Measurements from ENCODE around the gene TMEFF2. TPM values are rescaled to one million over a fixed set of nuclear protein-coding genes. Genes with fewer than 3 reads are reported as not detected.

The TMEFF2 gene
- total and polyA plus RNA-seq, 2 of the 8 experiments (the other 6 are each of a cell fraction or from before 2014, with no cell fraction given), result 0.91 to 3.7 TPM

DNA sequence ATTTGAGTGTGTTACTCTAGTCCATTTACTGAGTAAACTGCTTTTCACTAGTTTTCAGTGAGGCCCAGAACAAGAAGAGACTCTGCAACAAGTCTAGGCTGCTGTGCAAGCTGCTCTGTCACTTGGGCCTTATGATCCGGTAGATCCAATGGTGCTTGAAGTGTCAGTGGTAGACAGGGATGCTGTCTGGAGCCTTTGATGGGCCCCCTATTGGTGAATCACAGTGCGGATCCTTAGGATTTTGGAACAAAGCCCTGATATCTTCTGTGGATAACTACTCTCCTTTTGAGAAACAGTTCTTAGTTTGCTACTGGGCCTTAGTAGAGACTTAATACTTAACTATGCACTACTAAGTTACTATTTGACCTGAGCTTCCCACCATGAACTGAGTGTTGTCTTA is 150.2 kb downstream of the TMEFF2 start:
- Histone ChIP-seq H4K20me1 (replicated peaks in 1 of 2; ENCODE audit: control insufficient read depth in 1 of 2, insufficient read depth in 2 of 2, low read length in 2 of 2) (no peaks in the 10 kb centered on the region), H3K4ac (replicated peaks; ENCODE audit: insufficient read length, low read depth, low read length) (no peak overlapping the region), H3K27ac (ENCODE audit: low read depth, low read length) (no peak overlapping the region), H3K79me2 (ENCODE audit: control insufficient read depth in 1 of 2, insufficient read depth in 2 of 2, low read length in 2 of 2) (no peaks in the 10 kb centered on the region), H3K23ac (ENCODE audit: insufficient read length) (no peak overlapping the region), H3K23me2 (ENCODE audit: low read depth, low read length) (no peaks in the 10 kb centered on the region), H2BK12ac (ENCODE audit: low read depth, low read length) (no peak overlapping the region), H4K5ac (ENCODE audit: insufficient read length, low read depth, low read length) (no peak overlapping the region), H3K18ac (ENCODE audit: extremely low read depth, low read length) (no peak overlapping the region), H3K4me2 (ENCODE audit: insufficient read depth in 1 of 2, low read depth in 2 of 2, low read length in 2 of 2) (no peak overlapping the region), H2BK20ac (ENCODE audit: low read length) (no peak overlapping the region), H3K56ac (replicated peaks; ENCODE audit: insufficient read length, low read depth, low read length) (no peak overlapping the region), H2AFZ (ENCODE audit: low read length) (no peak overlapping the region), H3K9me3 (ENCODE audit: insufficient read depth in 2 of 2, low read depth in 1 of 2, low read length in 1 of 2) (no peaks in the 10 kb centered on the region), H3K14ac (ENCODE audit: insufficient read length) (no peak overlapping the region), H3K9ac (replicated peaks in 1 of 4; ENCODE audit: extremely low read depth in 1 of 4, low read depth in 3 of 4, low read length in 3 of 4) (no peak overlapping the region), H3K27me3 (replicated peaks in 1 of 4; ENCODE audit: control insufficient read depth in 3 of 4, extremely low read depth in 1 of 4, insufficient read depth in 3 of 4, low read length in 3 of 4) (no peaks in the 10 kb centered on the region), H4K8ac (ENCODE audit: extremely low read depth, insufficient read depth, low read length) (no peak overlapping the region), H3K79me1 (ENCODE audit: low read depth, low read length) (no peaks in the 10 kb centered on the region), H2BK120ac (replicated peaks; ENCODE audit: low read depth, low read length) (no peak overlapping the region), H2AK5ac (ENCODE audit: low read depth, low read length) (no peak overlapping the region), H4K91ac (replicated peaks; ENCODE audit: insufficient read length, low read length) (no peak overlapping the region), H2BK15ac (ENCODE audit: low read length) (no peak overlapping the region), H2BK5ac (ENCODE audit: low read depth, low read length) (no peak overlapping the region), H3K4me1 (replicated peaks in 1 of 4; ENCODE audit: control insufficient read depth in 3 of 4, insufficient read depth in 4 of 4, low read length in 3 of 4) (no peaks in the 10 kb centered on the region), H3K4me3 (ENCODE audit: extremely low read depth in 1 of 4, insufficient read depth in 2 of 4, low read depth in 3 of 4, low read length in 4 of 4) (no peak overlapping the region), H3K36me3 (ENCODE audit: control insufficient read depth in 2 of 4, insufficient read depth in 4 of 4, low read length in 3 of 4) (no peaks in the 10 kb centered on the region)
- 93% methylated on average over 2 of the region's 2 CpGs; no CpG with 5 or more reads in 1 of the 2 experiments for WGBS, 2 experiments (ENCODE audit: extremely low coverage in 1 of 2, insufficient coverage in 1 of 2, insufficient read length in 1 of 2, insufficient replicate concordance in 2 of 2, low coverage in 1 of 2, low lambda C conversion rate in 2 of 2, missing lambda C conversion rate in 1 of 2)
- ChIA-PET CTCF (ENCODE audit: partially characterized antibody) (interaction anchor here (0.9 to 1.8 kb wide), 9 partner anchors 10 to 232 kb away, joined by 3 to 9 read pairs (median 5); no protein-coding TSS in a partner anchor), POLR2A (ENCODE audit: partially characterized antibody) (no interaction called here)
- FAIRE-seq (no peak), DNase-seq (ENCODE audit: low read depth in 1 of 2, low spot score in 2 of 2) (no peak)
- TF ChIP-seq RAD21 (IDR thresholded peaks at IDR 0.05 in 1 of 2, conservative IDR thresholded peaks at IDR 0.05 in 1 of 2; ENCODE audit: low read depth in 2 of 2, low read length in 2 of 2) (peak in 1 of 2 experiments; percentile 24; a peak in 1 of 4 replicates), CTBP2 (IDR thresholded peaks at IDR 0.05; ENCODE audit: borderline replicate concordance, insufficient read depth, insufficient read length, low read length) (no peak)
- TF ChIP-seq, protein P1, sequence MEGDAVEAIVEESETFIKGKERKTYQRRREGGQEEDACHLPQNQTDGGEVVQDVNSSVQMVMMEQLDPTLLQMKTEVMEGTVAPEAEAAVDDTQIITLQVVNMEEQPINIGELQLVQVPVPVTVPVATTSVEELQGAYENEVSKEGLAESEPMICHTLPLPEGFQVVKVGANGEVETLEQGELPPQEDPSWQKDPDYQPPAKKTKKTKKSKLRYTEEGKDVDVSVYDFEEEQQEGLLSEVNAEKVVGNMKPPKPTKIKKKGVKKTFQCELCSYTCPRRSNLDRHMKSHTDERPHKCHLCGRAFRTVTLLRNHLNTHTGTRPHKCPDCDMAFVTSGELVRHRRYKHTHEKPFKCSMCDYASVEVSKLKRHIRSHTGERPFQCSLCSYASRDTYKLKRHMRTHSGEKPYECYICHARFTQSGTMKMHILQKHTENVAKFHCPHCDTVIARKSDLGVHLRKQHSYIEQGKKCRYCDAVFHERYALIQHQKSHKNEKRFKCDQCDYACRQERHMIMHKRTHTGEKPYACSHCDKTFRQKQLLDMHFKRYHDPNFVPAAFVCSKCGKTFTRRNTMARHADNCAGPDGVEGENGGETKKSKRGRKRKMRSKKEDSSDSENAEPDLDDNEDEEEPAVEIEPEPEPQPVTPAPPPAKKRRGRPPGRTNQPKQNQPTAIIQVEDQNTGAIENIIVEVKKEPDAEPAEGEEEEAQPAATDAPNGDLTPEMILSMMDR (IDR thresholded peaks at IDR 0.05; ENCODE audit: control extremely low read depth in 1 of 3, insufficient read depth in 1 of 3, low read depth in 1 of 3, low read length in 3 of 3), result peak in 1 of 3 experiments; percentile 34; a peak in 2 of 4 replicates

Data from H1 (cell line).